GM18517 (cell line): ENCODE results near the gene BST2.
"Not testable (repeated sequence)": the region's sequence is repeated elsewhere in the genome, so short reads cannot be mapped to it uniquely, and the experiment has no call there.

Experiments
- ATAC-seq: cut with Tn5 transposase; IDR thresholded peaks from one replicate; pipeline ENCODE4 v1.9.1; 2021; ENCODE audit warnings: mild to moderate bottlenecking, moderate library complexity; ENCODE audit not compliant: unreplicated experiment

BST2 gene

GRCh38 chr19:17390665-17391370 lies 14.6 kb downstream of the BST2 start:
- ATAC-seq = peak; percentile 58

- no peak for ATAC-seq
These were observed 15.3 kb downstream of the BST2 start for GRCh38 chr19:17389957-17390664.

GRCh38 chr19:17389288-17389687 lies 16.1 kb downstream of the BST2 start:
- ATAC-seq = no peak

GRCh38 chr19:17385878-17386611 lies 19.4 kb downstream of the BST2 start:
- ATAC-seq = no peak

GRCh38 chr19:17380426-17381138 lies 24.8 kb downstream of the BST2 start:
- ATAC-seq = no peak

GRCh38 chr19:17379221-17379631 lies 26.2 kb downstream of the BST2 start:
- no peak for ATAC-seq

GRCh38 chr19:17378271-17378670 lies 27.2 kb downstream of the BST2 start:
- no peak for ATAC-seq

- no peak for ATAC-seq
These were observed 28.4 kb downstream of the BST2 start, which contains the start of gene PLVAP for GRCh38 chr19:17376935-17377600. TSS of gene PLVAP (minus strand) at chr19:17377342. CDS start at chr19:17377288, 54 bp downstream.

- ATAC-seq = peak; percentile 91
These were observed 35.3 kb downstream of the BST2 start for GRCh38 chr19:17370026-17370587.

GRCh38 chr19:17365361-17365760 lies 40.1 kb downstream of the BST2 start:
- ATAC-seq = no peak

GRCh38 chr19:17363852-17364605 lies 41.4 kb downstream of the BST2 start:
- not testable (repeated sequence) for ATAC-seq

GRCh38 chr19:17359905-17360800 lies 45.3 kb downstream of the BST2 start:
- no peak for ATAC-seq

- no peak for ATAC-seq
These were observed 47.0 kb downstream of the BST2 start for GRCh38 chr19:17358395-17358794.

GRCh38 chr19:17357724-17358123 lies 47.7 kb downstream of the BST2 start:
- no peak for ATAC-seq

GRCh38 chr19:17357078-17357666 lies 48.3 kb downstream of the BST2 start:
- no peak for ATAC-seq

- ATAC-seq = no peak
These were observed 52.0 kb downstream of the BST2 start for GRCh38 chr19:17353386-17353785.
